ENCODE data around the gene PNPLA6.

PNPLA6 gene

GRCh38 chr19:7549429-7550148 is 14.1 kb downstream of the PNPLA6 start:
- TF ChIP-seq MYC (IDR thresholded peaks at IDR 0.05; ENCODE audit: low read depth, low read length) (no peak), MAX (IDR thresholded peaks at IDR 0.05; ENCODE audit: low read depth, low read length) (no peak)
- TF ChIP-seq, protein P1, sequence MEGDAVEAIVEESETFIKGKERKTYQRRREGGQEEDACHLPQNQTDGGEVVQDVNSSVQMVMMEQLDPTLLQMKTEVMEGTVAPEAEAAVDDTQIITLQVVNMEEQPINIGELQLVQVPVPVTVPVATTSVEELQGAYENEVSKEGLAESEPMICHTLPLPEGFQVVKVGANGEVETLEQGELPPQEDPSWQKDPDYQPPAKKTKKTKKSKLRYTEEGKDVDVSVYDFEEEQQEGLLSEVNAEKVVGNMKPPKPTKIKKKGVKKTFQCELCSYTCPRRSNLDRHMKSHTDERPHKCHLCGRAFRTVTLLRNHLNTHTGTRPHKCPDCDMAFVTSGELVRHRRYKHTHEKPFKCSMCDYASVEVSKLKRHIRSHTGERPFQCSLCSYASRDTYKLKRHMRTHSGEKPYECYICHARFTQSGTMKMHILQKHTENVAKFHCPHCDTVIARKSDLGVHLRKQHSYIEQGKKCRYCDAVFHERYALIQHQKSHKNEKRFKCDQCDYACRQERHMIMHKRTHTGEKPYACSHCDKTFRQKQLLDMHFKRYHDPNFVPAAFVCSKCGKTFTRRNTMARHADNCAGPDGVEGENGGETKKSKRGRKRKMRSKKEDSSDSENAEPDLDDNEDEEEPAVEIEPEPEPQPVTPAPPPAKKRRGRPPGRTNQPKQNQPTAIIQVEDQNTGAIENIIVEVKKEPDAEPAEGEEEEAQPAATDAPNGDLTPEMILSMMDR (IDR thresholded peaks at IDR 0.05; ENCODE audit: low read depth, low read length) = no peak
- DNase-seq (ENCODE audit: low read depth) = no peak
- no peak overlapping the region for H3K4me3 ChIP-seq (ENCODE audit: low read depth, low read length)

DNA sequence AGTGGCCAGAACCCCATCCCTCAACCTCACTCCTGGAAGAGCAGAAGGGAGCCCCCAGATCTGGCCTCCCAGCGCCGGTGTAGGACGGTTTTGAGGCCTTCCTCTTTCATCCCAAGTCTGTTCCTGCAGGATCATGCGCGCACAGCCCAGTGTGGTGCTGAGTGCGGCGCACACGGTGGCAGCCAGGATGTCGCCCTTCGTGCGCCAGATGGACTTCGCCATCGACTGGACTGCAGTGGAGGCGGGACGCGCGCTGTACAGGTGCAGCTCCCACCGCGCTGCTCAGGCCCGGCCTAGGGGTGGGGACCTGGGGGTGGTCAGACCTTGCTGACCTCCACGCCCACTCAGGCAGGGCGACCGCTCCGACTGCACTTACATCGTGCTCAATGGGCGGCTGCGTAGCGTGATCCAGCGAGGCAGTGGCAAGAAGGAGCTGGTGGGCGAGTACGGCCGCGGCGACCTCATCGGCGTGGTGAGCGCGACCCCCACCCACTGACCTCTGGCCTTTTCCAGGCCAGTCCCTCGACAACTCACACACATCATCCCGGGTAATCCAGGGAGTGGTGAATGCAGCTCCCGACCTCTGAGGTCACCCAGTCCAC is 14.8 kb downstream of the PNPLA6 start:
- H3K4me3 ChIP-seq (ENCODE audit: low read depth, low read length) = no peak overlapping the region
- DNase-seq (ENCODE audit: low read depth) = no peak
- TF ChIP-seq MYC (IDR thresholded peaks at IDR 0.05; ENCODE audit: low read depth, low read length) (no peak), MAX (IDR thresholded peaks at IDR 0.05; ENCODE audit: low read depth, low read length) (no peak), POLR2A (IDR thresholded peaks at IDR 0.05; ENCODE audit: extremely low read depth, insufficient read length) (no peak)
- TF ChIP-seq, protein P1 (IDR thresholded peaks at IDR 0.05; ENCODE audit: low read depth, low read length) = no peak

DNA sequence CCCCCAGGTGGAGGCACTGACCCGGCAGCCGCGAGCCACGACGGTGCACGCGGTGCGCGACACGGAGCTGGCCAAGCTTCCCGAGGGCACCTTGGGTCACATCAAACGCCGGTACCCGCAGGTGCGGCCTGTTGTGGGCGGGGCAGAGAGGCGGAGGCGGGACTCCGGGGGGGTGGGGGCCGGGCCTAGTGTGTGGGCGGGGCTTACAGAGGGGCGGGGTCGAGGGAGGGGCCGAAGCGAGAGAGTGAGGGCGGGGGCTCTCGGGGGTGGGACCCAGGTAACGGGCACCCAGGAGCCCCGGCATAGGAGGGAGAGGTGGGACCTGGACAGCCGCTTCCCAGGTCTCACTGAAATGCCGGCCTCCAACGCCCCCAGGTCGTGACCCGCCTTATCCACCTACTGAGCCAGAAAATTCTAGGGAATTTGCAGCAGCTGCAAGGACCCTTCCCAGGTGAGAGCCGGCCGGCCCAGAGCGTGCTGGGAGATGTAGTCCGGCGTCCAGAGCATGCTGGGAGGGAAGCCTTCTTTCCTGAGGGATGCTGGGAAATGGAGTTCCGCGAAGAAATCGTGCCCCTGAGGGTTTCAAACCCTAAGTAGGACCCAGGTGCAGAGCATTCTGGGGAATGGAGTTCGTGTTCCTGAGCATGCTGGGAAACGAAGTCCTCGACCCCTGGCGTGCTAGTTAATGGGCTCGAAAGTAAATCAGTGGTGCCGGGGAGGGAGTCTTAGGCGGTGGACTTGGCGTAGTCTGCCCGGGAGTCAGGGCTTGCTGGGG is 15.7 kb downstream of the PNPLA6 start:
- TF ChIP-seq, protein P1 (IDR thresholded peaks at IDR 0.05; ENCODE audit: low read depth, low read length) = no peak
- TF ChIP-seq MYC (IDR thresholded peaks at IDR 0.05; ENCODE audit: low read depth, low read length) = no peak
- TF ChIP-seq POLR2A (IDR thresholded peaks at IDR 0.05; ENCODE audit: extremely low read depth, insufficient read length) = no peak
- no peak for TF ChIP-seq MAX (IDR thresholded peaks at IDR 0.05; ENCODE audit: low read depth, low read length)
- peak; percentile 65 for DNase-seq (ENCODE audit: low read depth)
- no peak overlapping the region for H3K4me3 ChIP-seq (ENCODE audit: low read depth, low read length)

DNA sequence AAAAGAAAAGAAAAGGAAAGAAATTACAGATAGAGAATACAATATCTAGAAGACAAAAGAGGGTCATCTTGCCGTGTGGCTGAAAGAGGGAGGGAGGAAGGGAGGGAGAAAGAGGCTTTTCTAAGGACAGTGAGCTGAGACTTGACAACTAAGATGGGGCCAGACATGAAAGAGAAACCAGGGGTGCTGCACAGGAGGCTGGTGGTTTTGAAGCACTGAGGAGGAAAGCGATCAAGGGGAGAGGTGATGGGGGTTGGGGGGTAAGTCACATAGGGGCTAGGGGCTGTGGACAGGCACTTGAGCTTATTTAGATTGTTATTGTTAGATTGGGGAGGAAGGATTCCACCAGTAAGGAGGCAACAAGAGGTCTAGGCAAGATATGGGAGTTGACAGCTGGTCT is 17.3 kb downstream of the PNPLA6 start:
- no peak overlapping the region for H3K4me3 ChIP-seq (ENCODE audit: low read depth, low read length)
- TF ChIP-seq, protein P1 (IDR thresholded peaks at IDR 0.05; ENCODE audit: low read depth, low read length) = no peak
- TF ChIP-seq POLR2A (IDR thresholded peaks at IDR 0.05; ENCODE audit: extremely low read depth, insufficient read length) = no peak
- TF ChIP-seq MYC (IDR thresholded peaks at IDR 0.05; ENCODE audit: low read depth, low read length) = no peak
- no peak for TF ChIP-seq MAX (IDR thresholded peaks at IDR 0.05; ENCODE audit: low read depth, low read length)
- no peak for DNase-seq (ENCODE audit: low read depth)

GRCh38 chr19:7554565-7554964 is 19.0 kb downstream of the PNPLA6 start:
- no peak overlapping the region for H3K4me3 ChIP-seq (ENCODE audit: low read depth, low read length)
- no peak for TF ChIP-seq MYC (IDR thresholded peaks at IDR 0.05; ENCODE audit: low read depth, low read length)
- no peak for TF ChIP-seq MAX (IDR thresholded peaks at IDR 0.05; ENCODE audit: low read depth, low read length)
- TF ChIP-seq, protein P1 (IDR thresholded peaks at IDR 0.05; ENCODE audit: low read depth, low read length) = no peak
- TF ChIP-seq POLR2A (IDR thresholded peaks at IDR 0.05; ENCODE audit: extremely low read depth, insufficient read length) = no peak

More at GRCh38 chr19:7554565-7554964, 19.0 kb downstream of the PNPLA6 start:
- DNase-seq (ENCODE audit: low read depth) = no peak
